GM04504 (cell line): ENCODE data around the gene NYAP1.

Experiments used
- DNase-seq: peaks from one replicate; pipeline ENCODE4 v3.0.0-alpha.2; 2012; ENCODE audit warnings: low read depth

NYAP1 gene

DNA sequence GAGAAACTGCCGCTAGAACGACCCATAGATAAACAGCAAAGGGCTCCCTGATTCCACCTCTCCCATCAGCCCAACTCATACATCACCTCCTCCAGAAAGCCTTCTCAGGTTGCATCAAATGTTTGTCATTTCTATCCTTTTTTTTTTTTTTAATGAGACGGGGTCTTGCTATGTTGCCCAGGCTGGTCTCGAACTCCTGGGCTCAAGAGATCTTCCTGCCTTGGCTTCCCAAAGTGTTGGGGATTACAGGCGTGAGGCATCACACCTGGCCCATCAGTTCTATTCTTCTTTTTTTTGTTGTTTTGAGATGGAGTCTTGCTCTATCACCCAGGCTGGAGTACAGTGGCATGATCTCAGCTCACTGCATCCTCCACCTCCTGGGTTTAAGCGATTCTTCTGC lies 26.7 kb upstream of the NYAP1 start:
- no peak for DNase-seq

GRCh38 chr7:100464210-100464660 lies 19.5 kb upstream of the NYAP1 start, which contains the start of gene SPACDR:
SPACDR (minus strand) TSS chr7:100464260; CDS start chr7:100464025, 235 bp downstream.
- DNase-seq, result no peak

DNA sequence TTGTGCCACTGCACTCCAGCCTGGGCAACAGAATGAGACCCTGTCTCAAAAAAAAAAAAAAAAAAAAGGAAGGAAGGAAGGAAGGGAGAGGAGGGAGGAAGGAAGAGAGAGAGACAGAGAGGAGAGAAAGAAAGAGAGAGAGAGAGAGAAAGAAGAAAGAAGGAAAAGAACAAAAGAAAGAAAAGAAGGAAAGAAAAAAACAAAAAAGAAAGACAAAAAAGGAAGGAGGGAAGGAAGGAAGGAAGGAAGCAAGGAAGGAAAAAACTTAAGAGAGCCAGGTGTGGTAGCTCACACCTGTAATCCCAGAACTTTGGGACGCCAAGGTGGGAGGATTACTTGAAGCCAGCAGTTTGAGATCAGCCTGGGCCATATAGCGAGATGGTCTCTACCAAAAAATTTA lies 18.9 kb upstream of the NYAP1 start:
- no peak for DNase-seq

DNA sequence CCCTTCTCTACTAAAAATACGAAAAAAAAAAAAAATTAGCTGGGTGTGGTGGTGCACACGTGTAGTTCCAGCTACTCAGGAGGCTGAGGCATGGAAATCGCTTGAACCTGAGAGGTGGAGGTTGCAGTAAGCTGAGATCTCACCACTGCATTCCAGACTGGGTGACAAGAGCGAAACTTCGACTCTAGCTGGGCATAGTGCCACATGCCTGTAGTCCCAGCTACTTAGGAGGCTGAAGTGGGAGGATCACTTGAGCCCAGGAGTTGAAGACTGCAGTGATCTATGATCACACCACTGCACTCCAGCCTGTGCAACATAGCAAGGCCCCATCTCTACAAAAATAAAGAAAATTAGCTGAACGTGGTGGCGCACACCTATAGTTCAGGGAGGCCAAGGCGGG lies 18.4 kb upstream of the NYAP1 start:
- no peak for DNase-seq

- no peak for DNase-seq
Measured at GRCh38 chr7:100465702-100466311, 17.9 kb upstream of the NYAP1 start.

DNA sequence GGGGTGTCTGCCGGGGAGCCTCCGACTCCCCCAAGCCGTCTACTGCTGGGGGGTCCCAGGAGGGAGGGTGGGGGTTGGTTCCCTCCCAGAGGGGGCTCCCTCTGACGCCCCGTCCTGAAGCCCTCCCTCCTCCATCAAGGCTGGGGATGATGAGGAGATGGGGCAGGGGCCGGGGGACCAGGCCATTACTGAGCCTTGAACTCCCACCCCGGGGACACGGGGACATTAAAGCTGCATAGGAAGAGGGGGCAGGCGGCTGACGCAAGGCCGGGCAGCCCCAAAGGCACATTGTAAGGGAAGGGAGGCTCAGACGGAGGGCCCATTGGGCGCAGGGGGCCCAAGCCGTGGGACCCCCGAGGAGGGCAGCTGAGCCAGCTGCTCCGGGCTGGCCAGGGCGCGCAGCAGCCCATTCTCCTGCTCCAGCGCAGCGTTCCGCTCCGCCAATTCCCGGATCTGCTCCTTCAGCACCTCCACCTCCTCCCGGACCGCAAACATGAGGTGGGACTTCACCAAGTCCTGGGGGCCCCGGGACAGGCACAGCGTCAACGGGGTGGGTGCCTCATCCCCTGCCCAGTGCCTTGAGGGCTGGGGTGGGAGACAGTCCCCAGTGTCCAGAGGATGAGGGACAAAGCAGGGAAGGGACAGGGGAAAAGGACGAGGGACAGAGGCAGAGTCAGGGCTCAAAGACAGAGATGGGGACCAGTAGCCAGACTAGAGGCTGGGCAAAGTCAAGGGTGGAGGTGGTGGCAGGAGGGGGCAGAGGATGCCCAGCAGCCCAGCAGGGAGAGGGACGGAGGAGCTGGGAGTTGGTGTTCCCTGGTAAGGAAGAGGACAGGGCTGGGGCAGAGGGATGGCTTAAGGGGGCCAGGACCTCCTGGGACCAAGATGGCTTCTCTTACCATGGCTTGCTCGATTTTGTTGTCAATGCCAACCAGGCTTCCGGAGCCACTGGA lies 16.8 kb upstream of the NYAP1 start:
- no peak for DNase-seq

- DNase-seq, result no peak
Measured at GRCh38 chr7:100467638-100468373, 15.9 kb upstream of the NYAP1 start.

- no peak for DNase-seq
Measured at GRCh38 chr7:100469227-100470044, 14.3 kb upstream of the NYAP1 start.

GRCh38 chr7:100471021-100471420 lies 12.7 kb upstream of the NYAP1 start:
- DNase-seq, result no peak

DNA sequence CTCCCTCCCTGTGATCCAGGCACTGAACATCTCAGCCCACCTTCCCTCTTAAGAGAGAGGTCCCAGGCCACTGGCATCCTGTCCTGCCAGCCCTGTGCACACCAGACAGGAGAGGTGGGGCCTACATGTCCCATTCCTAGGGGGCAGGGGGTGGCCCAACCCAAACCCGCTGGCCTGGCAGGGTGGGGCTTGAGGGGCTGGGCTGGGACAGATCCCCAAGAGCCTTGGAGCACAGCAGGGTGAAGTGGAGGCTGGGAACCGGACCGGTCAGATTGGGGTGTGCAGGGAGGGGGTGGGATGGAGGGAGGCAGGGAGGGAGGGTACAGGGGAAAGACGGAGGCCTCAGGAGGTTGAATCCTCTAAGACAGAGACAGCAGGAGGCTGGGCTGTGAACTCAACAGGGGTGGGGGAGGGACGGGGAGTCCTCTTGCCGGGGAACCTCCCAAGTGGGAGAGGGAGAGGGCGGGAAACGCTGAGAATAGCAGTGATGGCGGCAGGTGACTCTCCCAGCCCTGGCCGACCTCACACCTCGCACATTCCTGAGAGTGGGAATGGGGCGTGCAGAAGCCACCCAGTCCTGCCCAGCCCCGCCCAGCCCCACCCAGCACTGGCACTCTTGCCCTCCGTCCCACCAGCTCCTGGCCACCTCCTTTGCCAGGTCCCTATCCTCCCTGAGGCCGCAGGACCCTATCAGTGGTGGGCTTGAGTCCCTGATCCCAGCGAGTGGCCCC lies 11.4 kb upstream of the NYAP1 start:
- no peak for DNase-seq

DNA sequence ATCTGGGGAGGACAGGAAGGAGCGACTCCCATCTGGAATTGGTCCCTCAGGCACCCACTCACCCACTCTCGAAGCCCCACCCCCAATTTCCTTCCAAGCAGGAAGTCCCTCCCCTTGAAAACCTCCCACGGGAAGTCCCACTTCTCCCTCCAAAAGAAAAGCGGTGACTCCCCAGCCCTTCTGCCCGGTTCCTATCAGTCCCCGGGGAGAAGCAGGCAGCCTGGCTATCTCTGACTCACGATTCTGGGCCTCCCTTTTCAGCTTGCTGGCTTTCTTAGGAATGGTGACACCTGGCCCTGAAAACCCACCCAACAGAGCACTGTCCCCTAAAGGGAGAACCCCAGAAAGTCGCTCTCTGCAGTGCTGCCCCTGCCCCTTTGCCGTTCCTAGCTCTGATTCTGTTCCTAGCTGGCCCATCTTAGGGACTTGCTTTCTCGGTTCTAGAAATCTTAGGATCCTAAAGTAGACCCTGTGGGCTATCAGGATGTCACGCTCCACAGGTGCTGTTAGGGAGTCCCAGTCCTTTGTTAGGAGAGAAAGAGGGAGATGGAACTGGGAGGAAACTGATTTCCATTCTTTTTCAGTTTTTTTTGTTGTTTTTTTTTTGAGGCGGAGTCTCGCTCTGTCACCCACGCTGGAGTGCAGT lies 10.8 kb upstream of the NYAP1 start:
- DNase-seq, result no peak

GRCh38 chr7:100475549-100475948 lies 8.2 kb upstream of the NYAP1 start:
- DNase-seq, result no peak

DNA sequence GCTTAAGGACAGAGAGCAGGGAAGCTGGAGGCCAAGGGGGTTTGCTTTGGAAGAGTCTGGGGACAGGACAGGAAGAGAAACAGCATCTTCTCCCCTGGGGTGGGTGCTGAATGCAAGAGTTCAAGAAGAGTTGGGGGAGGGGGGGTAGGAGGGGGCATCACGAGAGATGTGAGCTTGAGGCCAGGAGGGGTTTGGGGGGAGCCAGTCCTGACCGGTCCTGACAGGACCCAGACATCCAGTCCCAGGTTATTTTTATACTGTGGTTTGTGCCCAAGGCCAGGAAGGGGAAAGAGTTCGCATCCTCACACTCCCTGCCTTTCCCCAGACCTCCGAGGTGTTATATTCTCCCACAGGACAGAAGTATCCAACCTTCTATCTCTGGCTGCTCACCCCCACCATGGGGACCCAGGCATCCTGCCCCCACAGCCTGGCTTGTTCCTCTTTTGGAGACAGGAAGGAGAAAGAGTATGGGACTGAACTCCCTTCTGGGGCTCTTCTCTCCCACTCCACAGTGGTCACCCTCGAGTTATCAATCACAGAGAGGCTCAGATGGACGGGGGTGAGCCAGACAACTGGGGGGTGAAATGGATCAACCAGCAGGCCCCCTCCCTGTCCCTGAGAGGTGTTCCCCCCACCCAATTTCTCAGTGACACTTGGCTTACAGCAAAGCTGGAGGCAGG lies 7.5 kb upstream of the NYAP1 start:
- DNase-seq, result no peak

DNA sequence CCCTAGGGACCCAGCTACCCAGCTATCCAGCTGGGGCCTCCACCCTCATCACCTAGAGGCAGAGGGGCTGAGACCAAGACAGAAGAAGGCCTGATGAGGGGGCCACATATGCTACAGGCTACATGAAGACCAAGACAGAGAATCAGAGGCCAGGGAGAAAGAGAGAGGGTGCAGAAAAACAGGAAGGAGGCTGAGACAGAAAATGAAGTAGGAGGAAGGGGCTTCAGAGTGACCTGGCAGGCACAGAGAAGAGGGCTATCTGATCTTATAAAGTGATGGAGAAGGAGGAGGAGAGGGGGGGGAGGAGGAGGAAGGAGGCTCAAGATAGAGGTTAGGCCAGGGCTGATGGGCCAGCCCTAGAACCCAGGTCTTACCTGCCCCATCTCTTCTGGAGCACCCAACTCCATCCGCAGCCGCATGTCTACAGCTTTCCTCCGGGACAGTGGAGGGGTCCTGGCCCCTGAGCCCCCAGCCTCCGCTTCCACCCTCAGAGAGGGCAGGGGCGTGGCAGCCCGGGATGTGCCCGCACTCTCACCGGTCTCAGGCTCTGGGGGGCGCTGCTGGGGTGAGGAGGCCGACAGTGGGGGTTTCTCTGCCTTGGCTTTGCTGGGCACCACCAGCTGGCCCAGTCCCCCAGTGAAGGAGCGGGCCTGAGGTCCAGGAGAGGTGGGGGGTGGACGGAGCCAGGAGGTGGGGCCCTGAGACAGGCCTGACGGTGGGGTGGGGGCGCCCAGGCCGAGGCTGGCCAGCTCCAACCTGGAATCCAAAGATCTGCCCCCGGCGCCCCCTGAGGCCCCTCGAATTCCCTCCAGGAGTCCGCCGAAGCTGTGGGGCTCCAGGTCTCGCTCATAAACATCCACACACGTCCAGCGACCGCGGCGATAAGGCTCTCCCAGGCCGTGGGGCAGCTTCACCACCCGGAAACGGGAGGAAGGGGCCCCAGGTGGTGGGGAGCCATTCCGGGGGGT lies 6.5 kb upstream of the NYAP1 start:
- DNase-seq, result no peak

DNA sequence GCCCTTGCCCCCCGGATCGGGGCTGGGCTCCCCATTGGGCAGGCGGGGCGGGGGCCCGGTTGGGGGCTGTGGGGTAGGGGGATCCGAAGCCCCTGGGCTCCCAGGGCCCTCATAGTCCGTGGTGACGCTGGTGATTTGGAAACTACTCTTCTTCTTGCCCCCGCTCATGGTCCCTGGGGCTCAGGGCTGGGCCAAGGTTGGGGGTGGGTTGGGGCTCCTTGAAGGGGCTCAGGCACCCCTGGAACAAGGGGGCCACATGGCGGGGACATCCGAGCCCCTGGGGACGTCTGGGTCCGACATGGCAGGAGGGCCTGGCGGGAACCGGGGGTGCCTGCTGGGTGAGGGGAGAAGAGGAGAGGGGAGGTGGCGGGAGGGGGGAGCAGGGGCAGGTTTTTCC lies 5.9 kb upstream of the NYAP1 start:
- no peak for DNase-seq

DNA sequence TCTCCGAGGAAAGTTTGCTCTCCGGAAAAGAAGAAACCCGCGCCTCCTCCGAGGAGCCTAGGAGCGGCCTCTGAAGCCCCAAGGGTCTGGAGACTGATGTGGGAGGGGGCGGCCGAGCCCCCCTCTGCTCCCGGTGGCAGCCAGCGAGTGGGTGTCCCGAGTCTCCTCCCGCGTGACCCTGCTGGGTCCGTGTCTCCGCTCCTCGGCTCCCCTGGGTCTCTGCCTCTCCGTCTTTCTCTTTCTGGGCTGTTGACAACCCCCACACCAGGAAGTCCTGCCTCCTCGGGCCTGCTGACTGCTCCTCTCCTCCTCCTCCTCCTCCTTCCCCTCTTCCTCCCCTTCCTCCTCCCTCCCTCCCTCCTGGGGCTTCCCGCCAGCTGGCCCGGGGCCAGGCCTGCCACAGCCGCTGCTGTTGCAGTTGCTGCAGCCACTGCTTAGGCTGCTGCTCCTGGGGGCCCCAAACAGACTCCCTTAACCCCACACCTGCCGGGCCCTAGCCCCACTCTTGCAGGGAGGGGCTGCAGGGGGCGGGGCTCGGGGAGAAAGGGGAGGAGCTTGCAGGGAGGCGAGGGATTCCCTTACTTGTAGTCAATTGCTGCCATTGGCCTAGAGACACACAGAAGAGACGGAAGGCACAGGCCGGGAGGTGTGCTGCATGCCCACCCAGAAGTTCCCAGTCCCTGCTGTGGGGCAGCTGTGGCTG lies 4.6 kb upstream of the NYAP1 start, which contains the start of gene TSC22D4:
Gene TSC22D4 (minus strand): TSS at position 257 of the 703 bp plus-strand sequence. CDS start 1,176 bp downstream, outside the sequence.
- peak; percentile 89 for DNase-seq

DNA sequence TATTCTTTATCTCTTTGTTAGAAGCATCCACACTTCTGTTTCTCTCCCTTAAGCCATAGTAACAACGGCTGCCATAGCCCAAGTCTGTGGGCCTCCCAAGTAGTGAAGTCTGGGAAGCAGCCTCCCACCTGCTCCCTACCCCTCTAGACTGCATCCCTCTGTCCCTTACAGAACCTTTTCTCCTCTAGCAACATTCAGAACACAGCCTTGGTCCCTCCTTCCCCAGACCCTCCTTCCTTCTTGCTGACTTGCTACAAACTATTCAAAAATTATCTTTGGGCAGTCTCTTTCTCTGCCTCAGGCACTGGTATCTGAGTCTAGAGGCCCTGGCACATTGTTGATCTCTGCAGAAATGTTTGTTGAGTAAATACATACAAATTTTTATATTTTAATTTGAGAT lies 2.3 kb upstream of the NYAP1 start:
- DNase-seq, result no peak

GRCh38 chr7:100482728-100483089 lies 1.0 kb upstream of the NYAP1 start:
- DNase-seq, result no peak
